Activated CD8-positive, alpha-beta memory T cell treated with anti-CD3 and anti-CD28 coated beads for 1 hour (primary cell): Measurements from ENCODE around the gene TIGD2.
"Not testable (repeated sequence)": the region's sequence is repeated elsewhere in the genome, so short reads cannot be mapped to it uniquely, and the experiment has no call there.

Experiments used
- DNase-seq, 2 donors: peaks; one replicate each; pipeline ENCODE4 v3.0.0-alpha.2; 2020; ENCODE audit warnings: low read depth in 1 of 2; ENCODE audit errors: extremely low read depth in 1 of 2

The TIGD2 gene

DNA sequence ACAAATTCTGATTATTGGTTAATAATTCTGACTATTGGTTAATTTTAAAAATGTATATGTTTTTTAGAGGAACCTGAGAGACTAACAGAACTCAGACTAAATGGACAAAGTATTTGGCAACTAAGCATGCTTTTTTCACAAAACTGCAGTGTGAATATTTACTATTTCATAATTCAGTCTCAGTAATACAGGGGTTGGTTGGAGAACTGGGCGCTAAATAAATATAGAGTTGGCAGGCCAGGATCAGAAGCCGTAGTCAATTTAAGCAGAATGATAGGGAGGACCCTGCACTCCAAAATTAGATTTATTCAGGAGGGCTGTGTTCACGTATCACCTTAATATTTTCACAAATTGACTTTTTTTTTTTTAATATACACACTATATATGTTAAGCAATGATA is 5.8 kb downstream of the TIGD2 start:
- no peak for DNase-seq

DNA sequence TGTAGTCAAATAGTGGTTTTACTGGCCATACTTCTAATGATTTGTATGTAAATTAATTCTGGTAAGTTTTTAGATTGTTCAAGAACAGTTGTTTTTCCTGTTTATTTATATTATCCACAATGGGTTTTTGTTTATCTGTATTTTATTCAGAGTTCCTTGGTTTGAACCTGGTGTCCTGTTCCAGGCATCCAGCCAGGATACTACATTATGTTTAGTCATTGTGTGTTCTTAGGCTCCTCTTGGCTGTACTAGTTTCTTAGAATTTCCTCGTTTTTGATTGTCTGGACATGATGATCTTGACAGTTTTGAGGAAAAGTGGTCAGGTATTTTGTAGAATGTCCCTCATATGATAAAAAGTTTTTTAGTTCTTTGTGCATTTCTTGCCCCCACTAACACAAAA is 7.8 kb downstream of the TIGD2 start:
- DNase-seq: no peak

- DNase-seq: no peak
These were observed 8.5 kb downstream of the TIGD2 start for GRCh38 chr4:89119836-89120235.

DNA sequence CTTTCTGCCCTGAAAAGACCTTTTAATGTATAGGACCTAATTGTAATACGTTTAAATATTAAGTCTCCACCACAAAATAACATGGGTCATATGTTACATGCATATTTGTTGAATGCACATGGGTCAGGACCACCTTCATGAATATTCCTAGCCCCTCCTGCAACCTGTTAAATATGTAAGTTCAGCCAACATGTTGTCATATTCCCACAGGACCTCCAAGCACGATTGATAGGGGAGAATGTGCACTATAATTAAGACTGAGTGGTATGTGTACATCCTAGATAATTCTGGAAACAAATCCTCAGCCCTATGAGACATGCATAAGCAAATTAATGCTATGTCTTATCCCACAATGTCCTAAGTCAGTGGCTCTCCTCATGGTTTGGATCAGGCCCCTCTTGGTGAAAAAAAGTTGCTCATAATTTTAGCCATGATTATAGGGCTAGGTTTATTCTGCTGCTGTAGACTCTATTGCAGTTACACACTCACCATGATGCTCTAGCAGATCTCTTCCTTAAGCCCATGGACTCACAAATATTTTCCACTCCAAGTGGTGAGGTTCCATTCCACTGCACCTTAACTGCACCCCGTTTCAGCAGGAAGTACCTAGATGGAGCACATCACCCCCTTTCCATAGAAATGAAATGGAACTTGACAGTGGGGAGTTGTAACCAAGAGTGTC is 10.2 kb downstream of the TIGD2 start:
- no peak for DNase-seq

DNA sequence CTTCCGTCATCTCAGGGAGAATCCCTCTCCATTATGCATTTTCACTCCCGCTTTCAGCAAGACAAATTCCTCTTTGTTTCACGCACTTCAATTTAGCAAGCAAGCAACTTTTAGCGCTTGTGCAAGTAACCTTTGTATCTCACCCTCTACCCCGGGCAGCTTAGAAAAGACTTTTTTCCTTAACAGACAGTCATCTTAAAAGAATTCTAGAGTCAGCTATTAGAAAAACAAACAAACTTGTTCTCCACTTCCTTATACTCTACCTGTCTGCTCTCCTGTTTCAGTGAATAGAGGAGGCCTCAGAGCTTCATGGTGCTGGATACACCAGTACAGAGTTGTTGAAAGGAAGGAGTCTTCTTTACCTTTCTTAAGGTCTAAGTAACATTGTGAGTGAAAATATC is 12.1 kb downstream of the TIGD2 start:
- no peak for DNase-seq

GRCh38 chr4:89125901-89126782 is 14.8 kb downstream of the TIGD2 start:
- no peak for DNase-seq

- no peak for DNase-seq
These were observed 17.8 kb downstream of the TIGD2 start for GRCh38 chr4:89129080-89129640.

- no peak for DNase-seq
These were observed 23.5 kb downstream of the TIGD2 start for GRCh38 chr4:89134775-89135319.

GRCh38 chr4:89136525-89136924 is 25.2 kb downstream of the TIGD2 start:
- DNase-seq: no peak

DNA sequence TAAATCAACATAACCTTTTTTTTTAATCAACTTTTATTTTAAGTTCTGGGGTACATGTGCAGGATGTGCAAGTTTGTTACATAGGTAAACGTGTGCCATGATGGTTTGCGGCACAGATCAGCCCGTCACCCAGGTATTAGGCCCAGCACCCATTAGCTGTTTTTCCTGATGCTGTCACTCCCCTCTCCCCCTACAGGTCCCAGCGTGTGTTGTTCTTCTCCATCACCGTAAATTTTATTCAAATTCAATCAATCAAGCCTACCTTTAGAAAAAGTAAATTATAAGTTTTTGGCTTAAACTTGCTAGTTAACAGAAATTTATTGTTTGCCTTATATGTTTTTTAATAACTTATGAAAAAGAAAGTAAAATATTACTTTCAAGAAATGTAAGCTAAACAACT is 25.9 kb downstream of the TIGD2 start:
- no peak for DNase-seq

DNA sequence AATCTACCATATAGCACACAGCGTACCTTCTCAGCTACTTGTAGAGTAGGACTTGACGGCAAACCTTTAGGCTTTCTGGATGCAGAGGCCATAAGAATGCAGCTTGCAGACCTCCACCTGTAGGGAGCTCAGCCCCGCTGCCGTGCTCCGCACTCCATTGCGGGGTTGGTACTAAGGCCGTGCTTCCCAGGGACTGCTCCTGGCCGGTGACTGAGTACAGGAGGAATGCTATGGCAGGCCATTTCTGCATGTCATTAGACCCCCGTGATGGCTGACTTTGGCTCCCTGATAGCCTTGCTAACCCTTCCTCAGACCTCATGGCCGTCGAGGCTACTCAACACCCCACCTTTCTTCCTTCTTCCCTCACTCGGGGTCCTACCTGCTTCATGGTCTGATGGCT is 26.4 kb downstream of the TIGD2 start:
- no peak for DNase-seq

DNA sequence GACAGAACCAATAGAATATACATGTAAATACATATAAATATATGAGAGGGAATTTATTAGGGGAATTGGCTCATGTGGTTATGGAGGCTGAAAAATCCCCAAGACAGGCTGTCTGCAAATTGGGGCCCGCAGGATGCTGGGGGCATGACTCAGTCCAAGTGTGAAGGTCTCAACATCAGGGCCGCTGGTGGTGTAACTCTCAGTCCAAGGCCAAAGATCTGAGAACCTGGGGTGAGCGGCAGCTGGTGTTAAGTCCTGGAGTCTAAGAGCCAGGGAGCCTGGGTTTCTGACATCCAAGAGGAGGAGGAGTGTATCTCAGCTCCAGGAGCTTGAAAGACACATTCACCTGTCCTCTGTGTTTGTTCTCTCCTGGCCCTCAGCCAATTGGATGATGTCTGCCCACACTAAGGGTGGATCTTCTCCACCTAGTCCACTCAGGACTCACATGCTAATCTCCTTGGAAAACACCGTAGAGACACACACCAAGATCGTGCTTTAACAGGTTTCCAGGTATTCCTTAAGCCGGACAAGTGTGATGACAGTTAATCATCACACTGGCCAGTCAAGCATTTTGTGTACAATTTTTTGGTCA is 28.9 kb downstream of the TIGD2 start:
- DNase-seq: no peak

GRCh38 chr4:89142691-89143669 is 31.6 kb downstream of the TIGD2 start:
- no peak for DNase-seq

- DNase-seq: not testable (repeated sequence)
These were observed 33.3 kb downstream of the TIGD2 start for GRCh38 chr4:89144652-89145051.

GRCh38 chr4:89146196-89146595 is 34.9 kb downstream of the TIGD2 start:
- DNase-seq: no peak

- no peak for DNase-seq
These were observed 41.6 kb downstream of the TIGD2 start for GRCh38 chr4:89152972-89153371.

GRCh38 chr4:89156174-89156914 is 45.0 kb downstream of the TIGD2 start:
- no peak for DNase-seq

DNA sequence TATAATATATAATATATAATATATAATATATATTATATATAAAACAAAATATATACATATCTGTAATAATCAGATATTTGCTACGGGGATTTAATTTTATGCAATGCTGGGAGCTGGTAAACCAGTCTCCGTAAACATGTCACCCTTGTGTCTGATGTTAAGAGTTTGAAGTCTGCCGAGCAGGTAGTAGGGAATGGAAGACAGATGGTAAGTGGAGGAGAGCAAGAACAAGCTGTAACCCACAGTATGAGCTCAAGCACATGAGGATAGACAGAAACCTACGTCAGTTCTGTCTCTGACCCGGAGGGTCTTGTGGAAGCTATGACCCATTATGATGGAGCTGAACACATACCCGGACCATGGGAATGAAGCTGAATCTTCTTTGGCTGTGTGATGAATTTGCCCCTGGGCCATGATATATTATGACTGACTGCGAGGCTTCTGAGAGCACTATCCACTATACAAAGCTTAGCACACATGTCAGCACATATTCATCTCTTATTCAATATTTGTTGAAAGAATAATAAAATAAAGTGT is 46.2 kb downstream of the TIGD2 start:
- no peak for DNase-seq

GRCh38 chr4:89158884-89159503 is 47.7 kb downstream of the TIGD2 start:
- DNase-seq: no peak
